HCT116 (cell line): ENCODE measurements around the gene DNM3. TPM values are rescaled to one million over a fixed set of nuclear protein-coding genes. Genes with fewer than 3 reads are reported as not detected.

Experiments
- ATAC-seq: fragments of 200-7000 bp; cut with Tn5 transposase; 2 replicates; pipeline ENCODE4 v1.9.1; 2020; ENCODE audit warnings: mild to moderate bottlenecking, moderate library complexity
- BruUV-seq: library from RNA; stranded (reverse); fragments of 400-500 nt; replicated peaks from 2 replicates; lab custom pipeline; 2021; lab: Mats Ljungman, UMichigan
- CTCF ChIA-PET: fragments of 300-600 bp; sonication (Branson Sonifier 250); formaldehyde crosslinking; loops from one replicate; lab custom pipeline; 2021; ENCODE audit warnings: antibody characterized with exemption; lab: Charles Lee
- POLR2A ChIA-PET: fragments of 300-600, 350-600 bp; sonication (Branson Sonifier 250); formaldehyde crosslinking; loops from one replicate; lab custom pipeline; 2021; ENCODE audit warnings: antibody characterized with exemption; lab: Charles Lee
- RAD21 ChIA-PET, 2 experiments: fragments of 300-600 bp; sonication (Branson Sonifier 250); formaldehyde crosslinking; loops; one replicate each; lab custom pipeline; 2023; ENCODE audit warnings: low total read pairs in 2 of 2; ENCODE audit not compliant: uncharacterized antibody in 2 of 2, unreplicated experiment in 2 of 2, low non-redundant PET in 1 of 2; lab: Charles Lee
- DNase-seq: peaks from one replicate; pipeline ENCODE4 v3.0.0-alpha.2; 2010; ENCODE audit warnings: low read depth, low spot score
- H2AFZ ChIP-seq: fragments of 200-600 bp; shearing (Covaris generic), sonication (generic); 2 replicates; pipeline ENCODE4 v1.6.1; 2017; ENCODE audit warnings: low read depth, mixed run types, mixed read lengths, antibody characterized with exemption, low read length; ENCODE audit not compliant: poor library complexity, severe bottlenecking
- H3K27ac ChIP-seq: 2 replicates; pipeline ENCODE4 v1.5.1; 2012; ENCODE audit warnings: low read depth, low read length
- H3K27me3 ChIP-seq: fragments of 200-600 bp; sonication (generic); 2 replicates; pipeline ENCODE4 v1.6.1; 2016; ENCODE audit warnings: mixed run types, low read length, mixed read lengths; ENCODE audit not compliant: insufficient read depth
- H3K36me3 ChIP-seq, 2 experiments: fragments of 200-500 bp in 1 of 2; fragments of 200-600 bp in 1 of 2; sonication (Bioruptor generic) in 1 of 2; sonication (generic) in 1 of 2; 2 replicates each; pipeline versions ENCODE4 v1.5.1 to v1.6.1; 2014 to 2016; ENCODE audit warnings: low read length in 2 of 2, inconsistent platforms in 1 of 2, mixed read lengths in 1 of 2, mixed run types in 1 of 2; ENCODE audit not compliant: insufficient read depth in 2 of 2, control insufficient read depth in 1 of 2
- H3K4me1 ChIP-seq, 2 experiments: fragments of 200-600 bp in 1 of 2; sonication (generic) in 1 of 2; 2 replicates each; pipeline versions ENCODE4 v1.5.1 to v1.6.1; 2012 to 2017; ENCODE audit warnings: low read length in 2 of 2, inconsistent platforms in 1 of 2, mild to moderate bottlenecking in 1 of 2, mixed read lengths in 1 of 2, mixed run types in 1 of 2, moderate library complexity in 1 of 2; ENCODE audit not compliant: insufficient read depth in 2 of 2, control insufficient read depth in 1 of 2
- H3K4me2 ChIP-seq: fragments of 200-600 bp; sonication (generic); 2 replicates; pipeline ENCODE4 v1.6.1; 2017; ENCODE audit warnings: mixed run types, low read length, mixed read lengths
- H3K4me3 ChIP-seq, 2 experiments: fragments of 200-600 bp in 1 of 2; sonication (generic) in 1 of 2; replicated peaks in 1 of 2; 2 replicates each; pipeline ENCODE4 v1.5.1; 2011 to 2016; ENCODE audit warnings: low read length in 2 of 2, control low read depth in 1 of 2, low read depth in 1 of 2, mild to moderate bottlenecking in 1 of 2, mixed read lengths in 1 of 2, mixed run types in 1 of 2
- H3K79me2 ChIP-seq: fragments of 200-600 bp; sonication (generic); 2 replicates; pipeline ENCODE4 v1.6.1; 2017; ENCODE audit warnings: mild to moderate bottlenecking, mixed run types, low read length, moderate library complexity, mixed read lengths; ENCODE audit not compliant: insufficient read depth
- H3K9ac ChIP-seq: fragments of 200-600 bp; sonication (generic); 2 replicates; pipeline ENCODE4 v1.6.1; 2016; ENCODE audit warnings: low read length, mixed read lengths
- H3K9me2 ChIP-seq: fragments of 200-600 bp; sonication (generic), shearing (Covaris generic); 2 replicates; pipeline ENCODE4 v1.6.1; 2017; ENCODE audit warnings: mixed run types, mild to moderate bottlenecking, moderate library complexity; ENCODE audit not compliant: insufficient read depth
- H3K9me3 ChIP-seq, 2 experiments: fragments of 200-500 bp in 1 of 2; fragments of 200-600 bp in 1 of 2; sonication (Bioruptor generic) in 1 of 2; sonication (generic) in 1 of 2; 2 replicates each; pipeline ENCODE4 v1.6.1; 2014 to 2017; ENCODE audit warnings: low read length in 2 of 2, mixed read lengths in 2 of 2, inconsistent platforms in 1 of 2, low read depth in 1 of 2, mild to moderate bottlenecking in 1 of 2, mixed run types in 1 of 2, moderate library complexity in 1 of 2; ENCODE audit not compliant: control insufficient read depth in 1 of 2, insufficient read depth in 1 of 2
- H4K20me1 ChIP-seq: fragments of 200-600 bp; sonication (generic), shearing (Covaris generic); 2 replicates; pipeline ENCODE4 v1.6.1; 2017; ENCODE audit warnings: mixed run types, mild to moderate bottlenecking, moderate library complexity; ENCODE audit not compliant: insufficient read depth
- ATF3 ChIP-seq: IDR thresholded peaks from 2 replicates; pipeline ENCODE4 v1.6.1; 2012
- CBX3 ChIP-seq: IDR thresholded peaks from 2 replicates; pipeline ENCODE4 v1.6.1; 2012; ENCODE audit warnings: low read depth
- CEBPB ChIP-seq: IDR thresholded peaks from 2 replicates; pipeline ENCODE4 v1.6.1; 2012; ENCODE audit warnings: low read depth
- CTCF ChIP-seq, 3 experiments: fragments of 200-600 bp in 1 of 3; sonication (generic) in 1 of 3; IDR thresholded peaks in 2 of 3; conservative IDR thresholded peaks in 1 of 3; 2 replicates each; pipeline ENCODE4 v1.5.1; 2012 to 2017; ENCODE audit warnings: low read depth in 2 of 3, low read length in 2 of 3, antibody characterized with exemption in 1 of 3, borderline replicate concordance in 1 of 3, control low read depth in 1 of 3, mild to moderate bottlenecking in 1 of 3, mixed read lengths in 1 of 3, mixed run types in 1 of 3, moderate library complexity in 1 of 3; ENCODE audit not compliant: insufficient read depth in 1 of 3
- EGR1 ChIP-seq: IDR thresholded peaks from 2 replicates; pipeline ENCODE4 v1.6.1; 2012; ENCODE audit warnings: low read depth
- ELF1 ChIP-seq: IDR thresholded peaks from 2 replicates; pipeline ENCODE4 v1.6.1; 2012; ENCODE audit warnings: low read depth, borderline replicate concordance
- EZH2 ChIP-seq: fragments of 200-600 bp; sonication (generic); IDR thresholded peaks from 2 replicates; pipeline ENCODE4 v1.6.1; 2017; ENCODE audit warnings: antibody characterized with exemption, mixed run types
- EZH2phosphoT487 ChIP-seq: fragments of 200-600 bp; IDR thresholded peaks from 2 replicates; pipeline ENCODE4 v1.6.1; 2018; ENCODE audit warnings: antibody characterized with exemption, borderline replicate concordance
- JUND ChIP-seq: IDR thresholded peaks from 2 replicates; pipeline ENCODE4 v1.6.1; 2012
- MAX ChIP-seq: IDR thresholded peaks from 2 replicates; pipeline ENCODE4 v1.6.1; 2012
- POLR2AphosphoS5 ChIP-seq: IDR thresholded peaks from 2 replicates; pipeline ENCODE4 v1.6.1; 2011; ENCODE audit warnings: mild to moderate bottlenecking, low read depth, low read length, moderate library complexity
- RAD21 ChIP-seq: IDR thresholded peaks from 2 replicates; pipeline ENCODE4 v1.6.1; 2012; ENCODE audit warnings: low read depth, mild to moderate bottlenecking
- SIN3A ChIP-seq: IDR thresholded peaks from 2 replicates; pipeline ENCODE4 v1.6.1; 2012; ENCODE audit warnings: low read depth
- SP1 ChIP-seq: IDR thresholded peaks from 2 replicates; pipeline ENCODE4 v1.6.1; 2012; ENCODE audit warnings: low read depth
- SRF ChIP-seq: IDR thresholded peaks from 2 replicates; pipeline ENCODE4 v1.6.1; 2012; ENCODE audit warnings: low read depth
- TCF7L2 ChIP-seq: IDR thresholded peaks from 2 replicates; pipeline ENCODE4 v1.7.0; 2011; ENCODE audit warnings: borderline replicate concordance, inconsistent platforms; ENCODE audit not compliant: insufficient read depth, insufficient read length; ENCODE audit errors: extremely low read depth
- ZBTB33 ChIP-seq: IDR thresholded peaks from 2 replicates; pipeline ENCODE4 v1.6.1; 2011; ENCODE audit warnings: mild to moderate bottlenecking, low read length, moderate library complexity; ENCODE audit not compliant: insufficient replicate concordance; ENCODE audit errors: extremely low read depth
- ZFX ChIP-seq: fragments of 450-650 bp; IDR thresholded peaks from 2 replicates; pipeline ENCODE4 v1.6.1; 2017
- ZNF274 ChIP-seq: fragments of 200-500 bp; sonication (Bioruptor generic); IDR thresholded peaks from 2 replicates; pipeline ENCODE4 v1.6.1; 2014; ENCODE audit warnings: mild to moderate bottlenecking, low read depth, low read length, inconsistent platforms
- intact Hi-C: fragments of 100-400 bp; cut with micrococcal nuclease; formaldehyde crosslinking; loops from 2 replicates; pipeline ENCODE4 v1.10.0; 2022
- total RNA-seq: library from RNA; stranded (reverse); gene quantifications from one replicate; pipeline ENCODE4 v1.2.1, GENCODE V29; 2021; ENCODE audit not compliant: unreplicated experiment

DNM3 gene
- total RNA-seq, 1 experiment from 2014 or later, result 3.1 TPM

- TF ChIP-seq SIN3A, result no peak
- no peak for TF ChIP-seq ATF3
- no peak for TF ChIP-seq EZH2
- no peak for TF ChIP-seq ZBTB33
- no peak for TF ChIP-seq RAD21
- TF ChIP-seq SRF, result no peak
- no peak for TF ChIP-seq MAX
- TF ChIP-seq TCF7L2, result no peak
- no peak for TF ChIP-seq ZFX
- no peak for TF ChIP-seq JUND
- no peak for TF ChIP-seq POLR2AphosphoS5
- TF ChIP-seq CTCF (IDR thresholded peaks at IDR 0.05 in 2 of 3, conservative IDR thresholded peaks at IDR 0.05 in 1 of 3; ENCODE audit: borderline replicate concordance in 1 of 3, insufficient read depth in 1 of 3, low read depth in 2 of 3, low read length in 2 of 3), result no peak
- TF ChIP-seq CBX3, result no peak
- TF ChIP-seq EZH2phosphoT487, result no peak
- no peak for TF ChIP-seq ELF1
- no peak for TF ChIP-seq EGR1
- no peak for TF ChIP-seq CEBPB
- TF ChIP-seq SP1, result no peak
- TF ChIP-seq ZNF274, result no peak
- TF ChIP-seq, all 23 proteins: peak for 0
- Histone ChIP-seq H3K9me2 (no peaks in the 10 kb centered on the region), H3K36me3 (no peaks in the 10 kb centered on the region; a peak in 1 of 4 replicates), H3K4me3 (peak overlapping the region; percentile 78 to 81), H4K20me1 (no peaks in the 10 kb centered on the region), H3K9me3 (no peaks in the 10 kb centered on the region), H3K9ac (peak overlapping the region; percentile 88), H3K79me2 (peaks cover 19% of the 10 kb centered on the region), H3K4me2 (peak overlapping the region; percentile 66), H2AFZ (peak overlapping the region; percentile 63), H3K27me3 (no peaks in the 10 kb centered on the region), H3K27ac (no peak overlapping the region), H3K4me1 (peaks cover 4 to 13% of the 10 kb centered on the region in 2 experiments; a peak in 2 of 4 replicates)
- ChIA-PET POLR2A (no interaction called here), RAD21 (no interaction called here), CTCF (interaction anchor here (1.2 kb wide), 2 partner anchors 25 to 440 kb away, joined by 3 to 5 read pairs; no protein-coding TSS in a partner anchor)
- DNase-seq (no peak), ATAC-seq (no peak)
- BruUV-seq, result no TSS peak
- intact Hi-C loops, result loop anchor here (2.0 to 5.0 kb wide), 2 partner anchors 441 to 798 kb away; no protein-coding TSS in a partner anchor
Measured at GRCh38 chr1:172442843-172443565, 601.7 kb downstream of the DNM3 start.
